Prostate gland (tissue), 2 donors: ENCODE results near the gene RBCK1. TPM values are rescaled to one million over a fixed set of nuclear protein-coding genes. Genes with fewer than 3 reads are reported as not detected.

Experiments used
- DNase-seq: peaks from one replicate; pipeline ENCODE4 v3.0.0-alpha.2; 2019; ENCODE audit warnings: low spot score
- H3K27ac ChIP-seq, 2 donors: fragments of 200-600 bp; sonication (generic); 2 replicates each; pipeline ENCODE4 v1.5.1; 2017 to 2019
- H3K27me3 ChIP-seq: fragments of 200-600 bp; sonication (generic); replicated peaks from 2 replicates; pipeline ENCODE4 v1.5.1; 2019; ENCODE audit not compliant: insufficient read depth
- H3K36me3 ChIP-seq, 2 donors: fragments of 200-600 bp; sonication (generic); 1 replicate in 1 of 2; 2 replicates in 1 of 2; pipeline versions ENCODE4 v1.5.1 to v1.8.1; 2017 to 2019
- H3K4me1 ChIP-seq: fragments of 200-600 bp; sonication (generic); replicated peaks from 2 replicates; pipeline ENCODE4 v1.5.1; 2019
- H3K4me3 ChIP-seq, 2 donors: fragments of 200-600 bp; sonication (generic); 2 replicates each; pipeline ENCODE4 v1.5.1; 2017 to 2019
- H3K9me3 ChIP-seq: fragments of 200-600 bp; sonication (generic); 2 replicates; pipeline ENCODE4 v1.5.1; 2017
- CTCF ChIP-seq, 4 experiments: fragments of 200-600 bp in 2 of 4; fragments of 450-650 bp in 2 of 4; sonication (generic) in 2 of 4; IDR thresholded peaks; 1 replicate in 3 of 4; 2 replicates in 1 of 4; pipeline ENCODE4 v1.5.1; 2016 to 2019; ENCODE audit warnings: antibody characterized with exemption in 4 of 4, mild to moderate bottlenecking in 2 of 4, moderate library complexity in 2 of 4
- POLR2A ChIP-seq: fragments of 450-650 bp; IDR thresholded peaks from one replicate; pipeline ENCODE4 v1.6.1; 2016; ENCODE audit warnings: antibody characterized with exemption, mild to moderate bottlenecking
- POLR2AphosphoS5 ChIP-seq: sonication (generic); formaldehyde crosslinking; IDR thresholded peaks from one replicate; pipeline ENCODE4 v1.6.1; 2017; ENCODE audit warnings: antibody characterized with exemption
- WGBS: methylation state at CpG from one replicate; pipeline ENCODE4 v1.1.5; 2018; 5-methylcytosine and 5-hydroxymethylcytosine counted together
- intact Hi-C: fragments of 100-400 bp; cut with DNase I; formaldehyde crosslinking; loops from one replicate; pipeline ENCODE4 v1.14.2; 2022
- total RNA-seq, 2 donors: library from RNA; depleted of rRNA; stranded (reverse); fragments of >200 nt; gene quantifications; one replicate each; pipeline ENCODE4 v1.1.0, GENCODE V29; 2016

The RBCK1 gene
- total RNA-seq, 2 donors from 2014 or later: 108 to 158 TPM

- Histone ChIP-seq H3K36me3 (no peaks in the 10 kb centered on the region), H3K27me3 (no peaks in the 10 kb centered on the region), H3K4me3 (no peak overlapping the region), H3K27ac (no peak overlapping the region), H3K9me3 (no peaks in the 10 kb centered on the region), H3K4me1 (no peaks in the 10 kb centered on the region)
- WGBS: 77% methylated on average over 8 of the region's 8 CpGs
- DNase-seq: no peak
- TF ChIP-seq CTCF (IDR thresholded peaks at IDR 0.05): no peak
- no peak for TF ChIP-seq POLR2A
- no peak for TF ChIP-seq POLR2AphosphoS5
- intact Hi-C loops: no loop called here
Measured at GRCh38 chr20:469746-470490, 61.8 kb downstream of the RBCK1 start.

GRCh38 chr20:472137-472846, 64.2 kb downstream of the RBCK1 start:
- no peak overlapping the region for H3K4me3 ChIP-seq
- intact Hi-C loops: no loop called here

GRCh38 chr20:472889-473292, 64.8 kb downstream of the RBCK1 start:
- H3K27me3 ChIP-seq: no peaks in the 10 kb centered on the region
- H3K9me3 ChIP-seq: no peaks in the 10 kb centered on the region
- DNase-seq: no peak
- no peak overlapping the region for H3K27ac ChIP-seq
- no peaks in the 10 kb centered on the region for H3K4me1 ChIP-seq
- no peaks in the 10 kb centered on the region for H3K36me3 ChIP-seq
- TF ChIP-seq POLR2AphosphoS5: no peak
- TF ChIP-seq CTCF (IDR thresholded peaks at IDR 0.05): no peak
- no peak for TF ChIP-seq POLR2A
- 96% methylated on average over 1 of the region's 1 CpG for WGBS
- no peak overlapping the region for H3K4me3 ChIP-seq
- intact Hi-C loops: no loop called here

More at GRCh38 chr20:472137-472846, 64.2 kb downstream of the RBCK1 start:
- Histone ChIP-seq H3K36me3 (no peaks in the 10 kb centered on the region), H3K4me1 (no peaks in the 10 kb centered on the region), H3K27me3 (no peaks in the 10 kb centered on the region), H3K27ac (no peak overlapping the region), H3K9me3 (no peaks in the 10 kb centered on the region)
- 88% methylated on average over 9 of the region's 9 CpGs for WGBS
- TF ChIP-seq POLR2AphosphoS5 (no peak), POLR2A (no peak), CTCF (IDR thresholded peaks at IDR 0.05) (no peak)
- no peak for DNase-seq

- H3K27me3 ChIP-seq: no peaks in the 10 kb centered on the region
- no peaks in the 10 kb centered on the region for H3K36me3 ChIP-seq
- 67% methylated on average over 2 of the region's 2 CpGs for WGBS
- no peak for DNase-seq
- H3K4me3 ChIP-seq: no peak overlapping the region
- intact Hi-C loops: no loop called here
- H3K9me3 ChIP-seq: no peaks in the 10 kb centered on the region
- no peak for TF ChIP-seq POLR2AphosphoS5
- TF ChIP-seq POLR2A: no peak
- no peak for TF ChIP-seq CTCF (IDR thresholded peaks at IDR 0.05)
- H3K4me1 ChIP-seq: no peaks in the 10 kb centered on the region
- no peak overlapping the region for H3K27ac ChIP-seq
Measured at GRCh38 chr20:474581-474980, 66.5 kb downstream of the RBCK1 start.
